ENCODE measurements around the gene EIF1B. TPM values are rescaled to one million over a fixed set of nuclear protein-coding genes. Genes with fewer than 3 reads are reported as not detected.

Gene EIF1B
- total RNA-seq, 6 experiments from 2014 or later = 32.0 to 41.6 (median 38.3) TPM

- H3K27me3 Mint-ChIP-seq (ENCODE audit: insufficient read depth) = no peaks in the 10 kb centered on the region; the same call in none of the 2 replicates
- H3K27ac Mint-ChIP-seq = no peak overlapping the region
- no peak for TF ChIP-seq CTCF (IDR thresholded peaks at IDR 0.05)
- H3K4me1 Mint-ChIP-seq (ENCODE audit: low read depth) = no peaks in the 10 kb centered on the region
- H3K4me3 Mint-ChIP-seq = no peak overlapping the region
- H3K36me3 Mint-ChIP-seq (ENCODE audit: low read depth) = no peaks in the 10 kb centered on the region
- DNase-seq = no peak
- H3K9me3 Mint-ChIP-seq = no peaks in the 10 kb centered on the region
Observed at GRCh38 chr3:40328374-40328773, 18.9 kb downstream of the EIF1B start.

GRCh38 chr3:40329071-40329470, 19.6 kb downstream of the EIF1B start:
- no peaks in the 10 kb centered on the region; the same call in none of the 2 replicates for H3K27me3 Mint-ChIP-seq (ENCODE audit: insufficient read depth)
- H3K9me3 Mint-ChIP-seq = no peaks in the 10 kb centered on the region
- no peak for DNase-seq
- no peak for TF ChIP-seq CTCF (IDR thresholded peaks at IDR 0.05)
- no peak overlapping the region for H3K4me3 Mint-ChIP-seq
- no peaks in the 10 kb centered on the region for H3K36me3 Mint-ChIP-seq (ENCODE audit: low read depth)
- no peaks in the 10 kb centered on the region for H3K4me1 Mint-ChIP-seq (ENCODE audit: low read depth)
- no peak overlapping the region for H3K27ac Mint-ChIP-seq

- no peak for TF ChIP-seq CTCF (IDR thresholded peaks at IDR 0.05)
- no peak overlapping the region for H3K27ac Mint-ChIP-seq
- no peaks in the 10 kb centered on the region for H3K4me1 Mint-ChIP-seq (ENCODE audit: low read depth)
Observed at GRCh38 chr3:40332684-40333083, 23.2 kb downstream of the EIF1B start.

GRCh38 chr3:40333416-40333815, 23.9 kb downstream of the EIF1B start:
- no peak for DNase-seq
- H3K9me3 Mint-ChIP-seq = no peaks in the 10 kb centered on the region
- no peaks in the 10 kb centered on the region for H3K4me1 Mint-ChIP-seq (ENCODE audit: low read depth)
- H3K36me3 Mint-ChIP-seq (ENCODE audit: low read depth) = no peaks in the 10 kb centered on the region
- no peak overlapping the region for H3K4me3 Mint-ChIP-seq
- no peaks in the 10 kb centered on the region; the same call in none of the 2 replicates for H3K27me3 Mint-ChIP-seq (ENCODE audit: insufficient read depth)
- TF ChIP-seq CTCF (IDR thresholded peaks at IDR 0.05) = no peak
- H3K27ac Mint-ChIP-seq = no peak overlapping the region

More at GRCh38 chr3:40332684-40333083, 23.2 kb downstream of the EIF1B start:
- Mint-ChIP-seq H3K9me3 (no peaks in the 10 kb centered on the region), H3K27me3 (ENCODE audit: insufficient read depth) (no peaks in the 10 kb centered on the region; the same call in none of the 2 replicates), H3K36me3 (ENCODE audit: low read depth) (no peaks in the 10 kb centered on the region), H3K4me3 (no peak overlapping the region)
- no peak for DNase-seq

- H3K27me3 Mint-ChIP-seq (ENCODE audit: insufficient read depth) = no peaks in the 10 kb centered on the region; the same call in none of the 2 replicates
- DNase-seq = no peak
- no peaks in the 10 kb centered on the region for H3K36me3 Mint-ChIP-seq (ENCODE audit: low read depth)
- no peak overlapping the region for H3K4me3 Mint-ChIP-seq
- no peak overlapping the region for H3K27ac Mint-ChIP-seq
- no peaks in the 10 kb centered on the region for H3K9me3 Mint-ChIP-seq
- no peak for TF ChIP-seq CTCF (IDR thresholded peaks at IDR 0.05)
- no peaks in the 10 kb centered on the region for H3K4me1 Mint-ChIP-seq (ENCODE audit: low read depth)
Observed at GRCh38 chr3:40333852-40334251, 24.3 kb downstream of the EIF1B start.

GRCh38 chr3:40336101-40336500, 26.6 kb downstream of the EIF1B start:
- Mint-ChIP-seq H3K9me3 (no peaks in the 10 kb centered on the region), H3K4me3 (no peak overlapping the region), H3K27me3 (ENCODE audit: insufficient read depth) (no peaks in the 10 kb centered on the region; the same call in 1 of the 2 replicates), H3K36me3 (ENCODE audit: low read depth) (no peaks in the 10 kb centered on the region), H3K27ac (no peak overlapping the region), H3K4me1 (ENCODE audit: low read depth) (no peaks in the 10 kb centered on the region)
- DNase-seq = no peak
- TF ChIP-seq CTCF (IDR thresholded peaks at IDR 0.05) = no peak

All from HFFc6 (cell line).